ELF-1 (cell line): ENCODE measurements around the gene C4B.
A peak's percentile ranks its signal among the peaks of the same experiment; 100 is the strongest.
"Not testable (repeated sequence)": the region's sequence is repeated elsewhere in the genome, so short reads cannot be mapped to it uniquely, and the experiment has no call there.

ENCODE experiments used
- DNase-seq: peaks from one replicate; pipeline ENCODE4 v3.0.0-alpha.2; 2016; ENCODE audit warnings: low read depth, low spot score

Gene C4B

GRCh38 chr6:32014547-32014946, at the start of gene C4B:
Gene C4B (plus strand): TSS chr6:32014795. CDS start chr6:32014846, 51 bp downstream.
- not testable (repeated sequence) for DNase-seq

- DNase-seq: no peak
Measured at GRCh38 chr6:31965700-31966099, 48.9 kb upstream of the C4B start.

GRCh38 chr6:31966506-31966905, 48.1 kb upstream of the C4B start:
- DNase-seq: no peak

GRCh38 chr6:31966997-31967925, 47.3 kb upstream of the C4B start:
- no peak for DNase-seq

GRCh38 chr6:31967926-31968320, 46.7 kb upstream of the C4B start:
- DNase-seq: no peak

- no peak for DNase-seq
Measured at GRCh38 chr6:31968326-31968725, 46.3 kb upstream of the C4B start.

GRCh38 chr6:31968791-31969711, 45.5 kb upstream of the C4B start:
- DNase-seq: no peak

- DNase-seq: no peak
Measured at GRCh38 chr6:31969712-31970603, 44.6 kb upstream of the C4B start.

GRCh38 chr6:31970604-31971271, 43.9 kb upstream of the C4B start:
- no peak for DNase-seq

- no peak for DNase-seq
Measured at GRCh38 chr6:31971279-31971992, 43.2 kb upstream of the C4B start.

- DNase-seq: peak; percentile 99
Measured at GRCh38 chr6:31971993-31972708, 42.4 kb upstream of the C4B start, which contains the start of gene DXO. Gene DXO (minus strand): TSS chr6:31972138. CDS start chr6:31971675, 463 bp downstream.

- DNase-seq: no peak
Measured at GRCh38 chr6:31972709-31973350, 41.8 kb upstream of the C4B start.

- DNase-seq: not testable (repeated sequence)
Measured at GRCh38 chr6:31976065-31976464, 38.5 kb upstream of the C4B start.

- no peak for DNase-seq
Measured at GRCh38 chr6:31977816-31978431, 36.7 kb upstream of the C4B start.

- DNase-seq: no peak
Measured at GRCh38 chr6:31978831-31979230, 35.8 kb upstream of the C4B start.

- no peak for DNase-seq
Measured at GRCh38 chr6:31979238-31979898, 35.2 kb upstream of the C4B start.

GRCh38 chr6:31980195-31980876, 34.3 kb upstream of the C4B start:
- DNase-seq: not testable (repeated sequence)
